Breast epithelium (tissue), 3 donors: Measurements from ENCODE around the gene RHOH.

Experiments
- POLR2A ChIP-seq: fragments of 450-650 bp; IDR thresholded peaks from one replicate; pipeline ENCODE4 v1.6.1; 2016; ENCODE audit warnings: antibody characterized with exemption, mild to moderate bottlenecking, moderate library complexity
- POLR2AphosphoS5 ChIP-seq, 3 donors: sonication (generic); formaldehyde crosslinking; IDR thresholded peaks; one replicate each; pipeline ENCODE4 v1.6.1; 2017; ENCODE audit warnings: antibody characterized with exemption in 3 of 3

DNA sequence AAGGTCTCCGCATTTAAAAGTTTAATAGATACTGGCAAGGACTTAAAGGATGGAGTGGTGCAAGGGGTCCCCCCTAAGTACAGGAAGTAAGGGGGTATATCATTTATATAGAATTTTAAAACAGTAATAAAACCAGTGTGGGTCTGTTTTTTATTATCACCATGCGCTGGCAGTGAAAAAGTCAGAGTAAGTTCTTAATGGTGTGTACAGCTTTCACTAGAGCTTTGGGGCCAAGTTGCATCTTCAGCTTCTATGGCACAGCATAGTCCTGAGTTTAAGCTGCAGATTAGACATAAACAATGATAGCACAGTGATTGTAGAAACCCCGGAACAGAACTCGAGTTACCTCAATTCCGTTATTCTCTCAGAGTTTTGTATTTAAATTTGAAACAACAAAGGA, 27.6 kb downstream of the RHOH start:
- TF ChIP-seq POLR2A (no peak), POLR2AphosphoS5 (IDR thresholded peaks at IDR 0.05) (no peak)
